ENCODE data around the gene TANGO2.

- TF ChIP-seq POLR2A (IDR thresholded peaks at IDR 0.05; ENCODE audit: low read length), result no peak
- no peak for TF ChIP-seq GATA1 (IDR thresholded peaks at IDR 0.05; ENCODE audit: low read depth, low read length)
Observed at GRCh38 chr22:19997561-19998231, 23.2 kb upstream of the TANGO2 start.
